ENCODE data around the gene APOO. TPM values are rescaled to one million over a fixed set of nuclear protein-coding genes. Genes with fewer than 3 reads are reported as not detected.

The APOO gene
- total and polyA plus RNA-seq, 2 of the 4 experiments (the other 2 are of a cell fraction) = 9.0 to 14.2 TPM

GRCh38 chrX:23888887-23889501 lies 18.7 kb downstream of the APOO start:
- Histone ChIP-seq H4K8ac (ENCODE audit: low read depth in 2 of 2, low read length in 2 of 2) (no peak overlapping the region), H3K14ac (replicated peaks; ENCODE audit: low read depth, low read length) (no peak overlapping the region), H2AFZ (replicated peaks; ENCODE audit: low read length, poor library complexity) (no peak overlapping the region), H3K9me3 (ENCODE audit: control insufficient read depth, insufficient read depth, low read length) (no peaks in the 10 kb centered on the region), H3K18ac (ENCODE audit: low read depth, low read length) (peak overlapping the region; percentile 52; the same call in 1 of the 2 replicates), H2BK20ac (ENCODE audit: low read depth, low read length) (no peak overlapping the region), H4K91ac (ENCODE audit: insufficient read depth, low read depth, low read length) (no peak overlapping the region), H3K23ac (ENCODE audit: low read depth, low read length) (no peak overlapping the region), H2AK9ac (replicated peaks; ENCODE audit: low read depth, low read length, poor library complexity) (no peak overlapping the region), H3K56ac (ENCODE audit: extremely low read depth, insufficient read depth, low read length) (no peak overlapping the region), H3K4me2 (ENCODE audit: low read depth, low read length) (no peak overlapping the region; the same call in 1 of the 2 replicates), H3K36me3 (ENCODE audit: control insufficient read depth, insufficient read depth, low read length) (no peaks in the 10 kb centered on the region), H3K4me3 (ENCODE audit: insufficient read depth, low read depth, low read length) (no peak overlapping the region), H3K9ac (ENCODE audit: low read depth, low read length) (no peak overlapping the region), H4K5ac (ENCODE audit: low read depth, low read length) (no peak overlapping the region), H3K27ac (ENCODE audit: insufficient read depth, low read length) (no peak overlapping the region), H3K4me1 (ENCODE audit: control insufficient read depth, insufficient read depth, low read length) (no peaks in the 10 kb centered on the region), H2BK15ac (ENCODE audit: low read depth, low read length) (no peak overlapping the region), H3K79me1 (ENCODE audit: low read depth in 1 of 2, low read length in 2 of 2) (no peaks in the 10 kb centered on the region), H2BK120ac (ENCODE audit: low read depth, low read length) (no peak overlapping the region), H2AK5ac (ENCODE audit: low read depth, low read length) (no peak overlapping the region), H3K9me1 (ENCODE audit: insufficient read depth, low read length) (no peaks in the 10 kb centered on the region), H3K4ac (ENCODE audit: low read depth, low read length) (no peak overlapping the region), H3K27me3 (ENCODE audit: control insufficient read depth, insufficient read depth, low read length) (no peaks in the 10 kb centered on the region), H2BK5ac (ENCODE audit: low read depth, low read length, poor library complexity, severe bottlenecking) (peak overlapping the region; percentile 12), H4K20me1 (ENCODE audit: insufficient read depth, low read length) (no peaks in the 10 kb centered on the region)
- in situ Hi-C loops (cut with MboI; ENCODE audit: low sequenced_read_pairs) = no loop called here
- no TSS peak for BruUV-seq (replicated peaks)
- no CpG with 5 or more reads among the region's 3 CpGs for WGBS, 2 experiments (ENCODE audit: extremely low coverage in 2 of 2, insufficient read length in 1 of 2)
- ATAC-seq (ENCODE audit: low read depth) = peak; percentile 76
- TF ChIP-seq, protein P1, sequence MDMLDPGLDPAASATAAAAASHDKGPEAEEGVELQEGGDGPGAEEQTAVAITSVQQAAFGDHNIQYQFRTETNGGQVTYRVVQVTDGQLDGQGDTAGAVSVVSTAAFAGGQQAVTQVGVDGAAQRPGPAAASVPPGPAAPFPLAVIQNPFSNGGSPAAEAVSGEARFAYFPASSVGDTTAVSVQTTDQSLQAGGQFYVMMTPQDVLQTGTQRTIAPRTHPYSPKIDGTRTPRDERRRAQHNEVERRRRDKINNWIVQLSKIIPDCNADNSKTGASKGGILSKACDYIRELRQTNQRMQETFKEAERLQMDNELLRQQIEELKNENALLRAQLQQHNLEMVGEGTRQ (IDR thresholded peaks at IDR 0.05; ENCODE audit: low read depth, low read length) = no peak
- TF ChIP-seq, protein P2, sequence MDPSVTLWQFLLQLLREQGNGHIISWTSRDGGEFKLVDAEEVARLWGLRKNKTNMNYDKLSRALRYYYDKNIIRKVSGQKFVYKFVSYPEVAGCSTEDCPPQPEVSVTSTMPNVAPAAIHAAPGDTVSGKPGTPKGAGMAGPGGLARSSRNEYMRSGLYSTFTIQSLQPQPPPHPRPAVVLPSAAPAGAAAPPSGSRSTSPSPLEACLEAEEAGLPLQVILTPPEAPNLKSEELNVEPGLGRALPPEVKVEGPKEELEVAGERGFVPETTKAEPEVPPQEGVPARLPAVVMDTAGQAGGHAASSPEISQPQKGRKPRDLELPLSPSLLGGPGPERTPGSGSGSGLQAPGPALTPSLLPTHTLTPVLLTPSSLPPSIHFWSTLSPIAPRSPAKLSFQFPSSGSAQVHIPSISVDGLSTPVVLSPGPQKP (IDR thresholded peaks at IDR 0.05; ENCODE audit: borderline replicate concordance, low read depth, low read length) = no peak
- TF ChIP-seq CEBPB (IDR thresholded peaks at IDR 0.05; ENCODE audit: low read depth, low read length) (no peak), RAD21 (IDR thresholded peaks at IDR 0.05; ENCODE audit: low read length) (no peak), SMC3 (IDR thresholded peaks at IDR 0.05; ENCODE audit: low read depth, low read length) (no peak), FOS (IDR thresholded peaks at IDR 0.05; ENCODE audit: low read depth, low read length) (no peak), POLR2A (IDR thresholded peaks at IDR 0.05; ENCODE audit: low read depth, low read length) (no peak), MAFK (IDR thresholded peaks at IDR 0.05; ENCODE audit: low read depth, low read length) (no peak)
- ChIA-PET POLR2A (ENCODE audit: unreplicated experiment) (no interaction called here), CTCF (interaction anchor here (1.4 to 2.1 kb wide), 2 partner anchors 13 to 170 kb away, joined by 4 to 11 read pairs; no protein-coding TSS in a partner anchor)
- intact Hi-C loops (cut with micrococcal nuclease) = no loop called here
- peak; percentile 42 for DNase-seq
- dilution Hi-C loops (cut with HindIII; ENCODE audit: low sequenced_read_pairs, unreplicated experiment) = no loop called here
